Measurements from ENCODE around the gene CRY2. TPM values are rescaled to one million over a fixed set of nuclear protein-coding genes. Genes with fewer than 3 reads are reported as not detected.

The CRY2 gene
- polyA plus RNA-seq, 1 of the 3 experiments (the other 2 are of a cell fraction), result 6.7 TPM

GRCh38 chr11:45872651-45873356, 25.5 kb downstream of the CRY2 start:
- no peak for TF ChIP-seq POLR2AphosphoS5 (IDR thresholded peaks at IDR 0.05; ENCODE audit: low read depth, low read length)
- TF ChIP-seq RCOR1 (IDR thresholded peaks at IDR 0.05; ENCODE audit: low read length), result no peak
- peak; percentile 29; the same call in 1 of the 2 replicates for TF ChIP-seq MAX (IDR thresholded peaks at IDR 0.05; ENCODE audit: low read depth)
- peak; percentile 90 for TF ChIP-seq CTCF (IDR thresholded peaks at IDR 0.05)
- TF ChIP-seq GABPA (IDR thresholded peaks at IDR 0.05; ENCODE audit: low read depth), result no peak
- no peak for TF ChIP-seq USF1 (IDR thresholded peaks at IDR 0.05; ENCODE audit: borderline replicate concordance, low read depth)
- TF ChIP-seq REST (IDR thresholded peaks at IDR 0.05; ENCODE audit: low read depth, low read length), result peak; percentile 28; the same call in 1 of the 2 replicates
- TF ChIP-seq SMC3 (IDR thresholded peaks at IDR 0.05; ENCODE audit: low read depth, low read length), result peak; percentile 79
- TF ChIP-seq NRF1 (IDR thresholded peaks at IDR 0.05; ENCODE audit: low read depth, low read length), result no peak
- peak in 1 of 2 experiments; percentile 61; a peak in 1 of 4 replicates for TF ChIP-seq EP300 (IDR thresholded peaks at IDR 0.05; ENCODE audit: borderline replicate concordance in 1 of 2, low read depth in 1 of 2, low read length in 1 of 2)
- peak; percentile 74 for TF ChIP-seq TCF12 (IDR thresholded peaks at IDR 0.05)
- peak; percentile 28 for TF ChIP-seq PBX3 (IDR thresholded peaks at IDR 0.05)
- peak; percentile 73 for TF ChIP-seq GATA2 (CRISPR knock-in tag; IDR thresholded peaks at IDR 0.05)
- peak; percentile 84 for TF ChIP-seq FOSL2 (IDR thresholded peaks at IDR 0.05; ENCODE audit: borderline replicate concordance, low read depth)
- TF ChIP-seq SIN3A (IDR thresholded peaks at IDR 0.05; ENCODE audit: borderline replicate concordance, low read depth, low read length), result peak; percentile 8; the same call in 1 of the 2 replicates
- peak; percentile 93 for TF ChIP-seq RAD21 (IDR thresholded peaks at IDR 0.05; ENCODE audit: low read length)
- TF ChIP-seq JUND (IDR thresholded peaks at IDR 0.05), result peak; percentile 70
- Histone ChIP-seq H3K79me2 (ENCODE audit: insufficient read depth) (no peaks in the 10 kb centered on the region), H3K9me2 (no peaks in the 10 kb centered on the region), H3K4me1 (ENCODE audit: control insufficient read depth in 1 of 2, insufficient read depth in 2 of 2, low read depth in 1 of 2, low read length in 1 of 2) (peaks cover 9 to 17% of the 10 kb centered on the region in 2 experiments; a peak in 3 of 4 replicates), H3K27ac (ENCODE audit: low read depth in 2 of 2, low read length in 1 of 2) (peak overlapping the region; percentile 70 to 83), H3K27me3 (ENCODE audit: insufficient read depth) (no peaks in the 10 kb centered on the region), H2AFZ (ENCODE audit: low read depth) (no peak overlapping the region), H3F3A (replicated peaks; ENCODE audit: insufficient read depth) (peaks cover 23% of the 10 kb centered on the region), H3K9ac (peak overlapping the region; percentile 4; the same call in 1 of the 2 replicates), H3K36me3 (replicated peaks in 1 of 2; ENCODE audit: control insufficient read depth in 1 of 2, insufficient read depth in 2 of 2, low read length in 1 of 2) (peaks cover 21 to 46% of the 10 kb centered on the region in 2 experiments), H3K4me2 (peak overlapping the region; percentile 51; the same call in 1 of the 2 replicates), H4K20me1 (ENCODE audit: insufficient read depth) (no peaks in the 10 kb centered on the region), H3K4me3 (ENCODE audit: low read depth in 2 of 2, low read length in 1 of 2) (peak overlapping the region in 1 of 2 experiments; percentile 41; a peak in 1 of 4 replicates), H3K9me3 (no peaks in the 10 kb centered on the region)
- POLR2A ChIA-PET, result interaction anchor here (0.7 kb wide), 1 partner anchor 42 kb away, joined by 3 read pairs; no protein-coding TSS in a partner anchor
- WGBS (ENCODE audit: low lambda C conversion rate), result 26% methylated on average over 9 of the region's 9 CpGs
- peak; percentile 88 for DNase-seq
- CTCF ChIA-PET, result interaction anchor here (0.6 to 6.2 kb wide), 57 partner anchors 8 to 1913 kb away, joined by 3 to 118 read pairs (median 5); partner anchors contain the start of genes CRY2, FREY1, LARGE2 and PEX16
